Lung (tissue), 12 donors: ENCODE data around the gene BSG. TPM values are rescaled to one million over a fixed set of nuclear protein-coding genes. Genes with fewer than 3 reads are reported as not detected.

Source experiments
- ATAC-seq: fragments of 200-7000 bp; cut with Tn5 transposase; one replicate; pipeline ENCODE4 v1.9.1; 2020; ENCODE audit warnings: moderate number of reproducible peaks; ENCODE audit not compliant: insufficient read depth, low FRiP score
- DNase-seq, 3 donors: peaks; one replicate each; pipeline ENCODE4 v3.0.0-alpha.2; 2013 to 2017
- H3K27ac ChIP-seq, 2 donors: one replicate each; pipeline ENCODE4 v1.5.1; 2013; ENCODE audit warnings: mild to moderate bottlenecking in 2 of 2, moderate library complexity in 2 of 2, control low read depth in 1 of 2, inconsistent platforms in 1 of 2, low read depth in 1 of 2, low read length in 1 of 2
- H3K27me3 ChIP-seq, 3 donors: one replicate each; pipeline ENCODE4 v1.5.1; 2013; ENCODE audit warnings: low read length in 2 of 3; ENCODE audit not compliant: control insufficient read depth in 3 of 3, insufficient read depth in 3 of 3
- H3K36me3 ChIP-seq, 4 donors: one replicate each; pipeline ENCODE4 v1.5.1; 2013; ENCODE audit warnings: low read length in 4 of 4, mild to moderate bottlenecking in 1 of 4, moderate library complexity in 1 of 4; ENCODE audit not compliant: control insufficient read depth in 4 of 4, insufficient read depth in 4 of 4
- H3K4me1 ChIP-seq, 5 donors: one replicate each; pipeline ENCODE4 v1.5.1; 2013; ENCODE audit warnings: low read length in 5 of 5, mild to moderate bottlenecking in 2 of 5, moderate library complexity in 1 of 5; ENCODE audit not compliant: control insufficient read depth in 5 of 5, insufficient read depth in 5 of 5
- H3K4me3 ChIP-seq: one replicate; pipeline ENCODE4 v1.5.1; 2013; ENCODE audit warnings: mild to moderate bottlenecking, control low read depth, moderate library complexity
- H3K9ac ChIP-seq, 2 donors: one replicate each; pipeline ENCODE4 v1.5.1; 2013; ENCODE audit warnings: low read length in 2 of 2, control low read depth in 1 of 2; ENCODE audit not compliant: insufficient read depth in 1 of 2
- H3K9me3 ChIP-seq, 4 donors: one replicate each; pipeline ENCODE4 v1.5.1; 2013; ENCODE audit warnings: low read length in 3 of 4, mild to moderate bottlenecking in 1 of 4, moderate library complexity in 1 of 4; ENCODE audit not compliant: control insufficient read depth in 4 of 4, insufficient read depth in 3 of 4
- CTCF ChIP-seq: IDR thresholded peaks from 2 replicates; pipeline ENCODE4 v1.5.1; 2012; ENCODE audit warnings: mild to moderate bottlenecking; ENCODE audit errors: control extremely low read depth, extremely low read depth
- WGBS, 2 donors: extraction: QIAGEN DNeasy Blood & Tissue Kit; methylation state at CpG; one replicate each; pipeline ENCODE4 v1.1.7; 2013; 5-methylcytosine and 5-hydroxymethylcytosine counted together
- polyA plus RNA-seq, 2 donors: library from polyadenylated mRNA; stranded (reverse); fragments of 200-250 nt; gene quantifications; one replicate each; pipeline ENCODE4 v1.2.1, GENCODE V29; 2013
- total RNA-seq, 2 donors: library from RNA; depleted of rRNA in 1 of 2; stranded (reverse); fragments of >200 nt in 1 of 2; gene quantifications; one replicate each; pipeline ENCODE4 v1.2.1, GENCODE V29; 2014 to 2021
- donor health status: control.
- donor health status: control.
- donor health status: Bipolar disorder and iron deficiency.
- donor health status: healthy.
- donor health status: DM: yes; HTN: yes; CAD: no.

Gene BSG
- total and polyA plus RNA-seq, 4 donors: 239 to 416 (median 355) TPM

- Histone ChIP-seq H3K27me3 (no peaks in the 10 kb centered on the region), H3K27ac (peak overlapping the region in 1 of 2 donors; percentile 17), H3K9ac (no peak overlapping the region), H3K4me1 (peaks cover 0 to 17% (median 3%) of the 10 kb centered on the region in 5 donors), H3K4me3 (no peak overlapping the region), H3K9me3 (peaks cover 0 to 2% (median 0%) of the 10 kb centered on the region in 4 donors), H3K36me3 (no peaks in the 10 kb centered on the region)
- 68 to 84% methylated on average over 27 to 30 of the region's 30 CpGs for WGBS, 2 donors
- DNase-seq (no peak), ATAC-seq (no peak)
- TF ChIP-seq CTCF: no peak
Measured at GRCh38 chr19:608155-609003, 36.0 kb downstream of the BSG start.

GRCh38 chr19:609004-609346 is 36.6 kb downstream of the BSG start:
- peaks cover 0 to 2% (median 0%) of the 10 kb centered on the region in 4 donors for H3K9me3 ChIP-seq
- H3K4me3 ChIP-seq: no peak overlapping the region
- no peaks in the 10 kb centered on the region for H3K36me3 ChIP-seq
- H3K4me1 ChIP-seq: peaks cover 0 to 17% (median 3%) of the 10 kb centered on the region in 5 donors
- H3K27me3 ChIP-seq: no peaks in the 10 kb centered on the region
- no peak for TF ChIP-seq CTCF
- H3K27ac ChIP-seq: peak overlapping the region in 1 of 2 donors; percentile 17
- ATAC-seq (no peak), DNase-seq (no peak)
- no peak overlapping the region for H3K9ac ChIP-seq
- WGBS, 2 donors: 49 to 51% methylated on average over 20 to 22 of the region's 22 CpGs

- peaks cover 0 to 2% (median 0%) of the 10 kb centered on the region in 4 donors for H3K9me3 ChIP-seq
- TF ChIP-seq CTCF: no peak
- ATAC-seq (peak; percentile 32), DNase-seq (peak in 1 of 3 donors; percentile 62)
- no peak overlapping the region for H3K4me3 ChIP-seq
- no peaks in the 10 kb centered on the region for H3K36me3 ChIP-seq
- H3K9ac ChIP-seq: no peak overlapping the region
- H3K4me1 ChIP-seq: peaks cover 0 to 17% (median 3%) of the 10 kb centered on the region in 5 donors
- peaks cover 0 to 4% (median 0%) of the 10 kb centered on the region in 3 donors for H3K27me3 ChIP-seq
- 42 to 46% methylated on average over 30 to 38 of the region's 38 CpGs for WGBS, 2 donors
- peak overlapping the region in 1 of 2 donors; percentile 69 for H3K27ac ChIP-seq
Measured at GRCh38 chr19:610071-610800, 37.8 kb downstream of the BSG start.
